ENCODE measurements around the gene C16orf74.

C16orf74 gene

DNA sequence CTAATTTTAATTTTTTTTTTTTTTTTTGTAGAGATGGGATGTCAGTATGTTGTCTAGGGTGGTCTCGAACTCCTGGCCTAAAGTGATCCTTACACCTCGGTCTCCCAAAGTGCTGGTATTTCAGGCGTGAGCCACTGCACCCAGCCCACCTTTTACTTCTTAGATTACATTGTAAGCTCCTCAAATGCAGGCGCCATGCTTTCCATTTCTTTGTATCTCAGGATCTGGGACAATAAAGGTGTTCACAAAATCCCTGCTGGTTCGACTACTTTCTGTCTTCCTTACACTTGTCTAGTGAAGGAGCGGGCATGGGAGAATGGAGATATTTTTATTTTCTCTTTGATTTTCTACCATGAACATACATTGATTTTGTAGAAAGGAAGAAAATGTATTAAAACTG lies 23.2 kb upstream of the C16orf74 start:
- no peak for DNase-seq

GRCh38 chr16:85773044-85773443 lies 22.1 kb upstream of the C16orf74 start:
- no peak for DNase-seq

GRCh38 chr16:85770741-85771140 lies 19.8 kb upstream of the C16orf74 start:
- no peak for DNase-seq

DNA sequence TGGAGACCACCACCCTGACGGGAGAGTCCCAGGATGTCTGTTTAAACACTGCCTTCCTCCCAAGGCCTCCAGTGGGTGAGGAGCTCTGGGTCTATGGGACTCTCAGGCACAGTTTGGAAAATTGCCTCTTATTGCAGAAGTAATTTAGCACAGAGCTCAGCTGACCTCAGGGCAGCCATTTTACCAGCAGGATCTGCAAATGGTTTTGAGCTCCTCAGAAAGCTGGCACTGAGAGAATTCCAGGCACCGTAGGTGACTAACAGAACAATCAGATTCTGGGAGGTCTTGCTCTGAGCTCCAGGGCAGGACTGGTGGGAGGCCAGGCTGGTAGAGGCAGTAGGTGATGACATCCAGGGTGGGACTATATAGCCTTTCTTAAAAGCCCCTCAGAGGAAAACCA lies 17.3 kb upstream of the C16orf74 start:
- DNase-seq: no peak

GRCh38 chr16:85767531-85767930 lies 16.6 kb upstream of the C16orf74 start:
- no peak for DNase-seq

GRCh38 chr16:85765767-85766166 lies 14.9 kb upstream of the C16orf74 start:
- DNase-seq: no peak

DNA sequence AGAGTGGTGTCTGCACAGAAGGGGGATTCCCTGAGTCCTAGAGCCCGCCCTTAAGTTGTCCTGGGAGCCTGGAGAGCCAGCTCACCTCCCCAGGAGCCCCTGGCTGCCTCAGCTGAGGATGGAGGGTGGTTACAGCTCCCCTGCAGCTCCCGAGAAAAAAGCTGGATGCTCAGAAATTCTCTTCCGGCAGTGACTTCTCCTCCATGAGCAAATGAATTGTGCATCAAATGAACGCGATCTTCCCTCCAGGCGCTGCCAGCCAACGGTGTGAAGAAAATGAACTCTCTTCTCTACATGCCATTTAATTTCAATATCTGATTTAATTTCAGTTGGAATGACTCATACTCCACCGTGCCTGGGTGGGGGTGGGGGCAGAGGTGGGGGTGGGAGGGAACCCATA lies 14.3 kb upstream of the C16orf74 start:
- DNase-seq: no peak

DNA sequence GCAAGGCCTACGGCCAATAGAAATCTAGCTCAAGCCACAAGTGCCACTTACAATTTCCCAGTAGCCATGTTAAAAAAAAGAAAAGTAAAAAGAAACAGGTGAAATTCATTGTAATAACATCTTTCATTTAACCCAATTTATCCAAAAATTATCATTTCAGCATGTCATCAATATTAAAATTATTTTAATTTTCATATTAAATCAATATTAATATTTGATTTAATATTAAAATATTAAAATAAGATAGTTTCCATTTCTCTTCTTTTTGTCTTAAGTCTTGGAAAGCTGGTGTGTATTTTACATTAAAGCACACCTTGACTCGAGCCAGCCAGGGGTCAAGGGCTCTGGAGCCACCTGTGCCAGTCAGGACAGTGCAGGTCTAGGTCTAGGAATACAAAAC lies 12.7 kb upstream of the C16orf74 start:
- DNase-seq: no peak

DNA sequence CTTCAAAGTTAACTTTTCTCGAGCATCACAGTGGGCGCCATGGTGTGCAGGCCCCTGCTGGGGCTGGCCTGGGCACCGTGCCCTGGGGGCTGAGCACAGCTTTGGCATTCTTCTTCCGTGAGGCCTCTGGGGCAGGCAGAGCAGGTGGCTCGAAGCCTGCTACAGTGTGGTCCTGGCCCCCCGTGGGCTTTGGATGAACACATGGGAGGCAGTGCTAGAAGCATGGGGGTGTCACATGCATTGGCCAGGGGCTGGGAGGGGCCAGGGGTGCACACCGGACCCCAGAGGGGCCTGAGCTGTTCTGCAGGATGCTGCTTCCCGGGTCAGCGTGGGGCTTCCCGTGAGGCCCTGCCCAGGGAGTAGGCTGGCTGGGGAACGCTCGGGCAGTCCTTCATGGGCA lies 12.1 kb upstream of the C16orf74 start:
- DNase-seq: no peak

- no peak for DNase-seq
Observed at GRCh38 chr16:85761861-85762260, 11.0 kb upstream of the C16orf74 start.

GRCh38 chr16:85759631-85760419 lies 8.9 kb upstream of the C16orf74 start:
- no peak for DNase-seq

DNA sequence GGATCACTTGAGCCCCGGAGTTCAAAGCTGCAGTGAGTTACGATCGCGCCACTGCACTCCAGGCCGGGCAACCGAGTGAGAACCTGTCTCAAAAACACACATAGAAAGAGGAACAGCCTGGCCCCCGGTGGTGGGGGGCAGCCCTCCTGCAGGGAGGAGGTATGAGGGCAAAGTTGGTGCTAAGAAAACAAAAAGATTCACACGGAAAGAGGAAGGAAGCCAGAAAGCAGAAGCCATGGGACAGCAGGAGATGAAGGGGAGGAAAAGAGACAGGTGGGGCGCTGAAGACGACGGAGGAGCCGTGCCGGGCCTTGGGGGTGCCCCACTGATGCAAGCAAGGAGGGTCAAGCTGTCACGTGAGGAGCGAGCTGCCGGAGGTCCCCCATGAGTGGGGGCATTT lies 8.2 kb upstream of the C16orf74 start:
- DNase-seq: no peak

DNA sequence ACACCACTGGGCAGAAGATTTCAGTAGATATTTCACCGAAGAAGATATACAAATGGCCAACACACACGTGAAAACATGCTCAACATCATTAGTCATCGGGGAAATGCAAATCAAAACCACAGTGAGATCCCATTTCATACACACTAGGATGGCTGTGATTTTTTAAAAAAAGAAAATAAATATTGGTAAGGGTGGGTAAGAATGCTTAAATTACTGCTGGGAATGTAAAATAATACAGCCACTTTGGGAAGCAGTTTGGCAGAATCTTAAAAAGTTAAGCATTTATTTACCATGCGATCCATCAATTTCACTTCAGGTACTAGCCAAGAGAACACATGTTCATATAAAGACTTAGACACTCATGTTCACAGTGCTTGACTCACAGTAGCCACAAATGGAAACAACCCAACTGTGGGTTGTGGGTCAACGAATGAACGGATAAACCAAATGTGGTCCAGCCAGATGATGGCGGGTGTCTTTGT lies 6.5 kb upstream of the C16orf74 start:
- no peak for DNase-seq

- no peak for DNase-seq
Observed at GRCh38 chr16:85755929-85756768, 5.3 kb upstream of the C16orf74 start.

- DNase-seq: no peak
Observed at GRCh38 chr16:85754413-85754812, 3.5 kb upstream of the C16orf74 start.

DNA sequence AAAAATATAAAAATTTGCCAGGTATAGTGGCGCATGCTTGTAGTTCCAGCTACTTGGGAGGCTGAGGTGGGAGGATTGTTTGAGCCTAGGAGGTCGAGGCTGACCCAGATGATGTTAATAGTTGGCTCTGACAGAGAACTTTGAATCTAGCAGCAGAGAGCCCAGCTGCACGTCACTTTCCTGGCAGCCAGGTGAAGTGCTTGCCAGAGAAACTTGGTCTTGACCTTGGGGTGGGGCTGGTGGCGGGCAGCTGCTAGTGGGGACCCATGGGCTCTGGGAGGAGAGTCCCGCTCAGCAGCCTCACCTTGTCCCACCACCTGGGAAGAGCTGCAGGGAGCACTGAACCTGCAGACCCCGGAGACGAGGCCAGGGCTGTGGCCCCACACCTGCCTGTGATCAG lies 3.1 kb upstream of the C16orf74 start:
- no peak for DNase-seq

DNA sequence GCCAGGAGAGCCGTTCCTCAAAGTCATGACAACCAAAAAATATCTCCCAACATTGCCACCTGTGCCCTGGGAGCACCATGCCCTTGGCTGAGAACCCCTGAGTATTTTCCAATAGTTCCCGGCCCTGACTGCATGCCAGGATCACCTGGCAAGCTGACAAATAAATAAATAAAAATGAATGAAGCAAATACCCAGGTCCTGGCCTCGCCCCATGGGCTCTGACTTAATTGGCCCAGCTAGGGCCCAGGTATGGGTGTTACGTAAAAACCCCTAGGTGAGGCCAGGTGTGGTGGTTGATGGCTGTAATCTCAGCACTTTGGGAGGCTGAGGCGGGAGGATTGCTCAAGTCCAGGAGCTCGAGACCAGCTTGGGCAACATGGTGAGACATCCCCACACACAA lies 2.7 kb upstream of the C16orf74 start:
- no peak for DNase-seq

DNA sequence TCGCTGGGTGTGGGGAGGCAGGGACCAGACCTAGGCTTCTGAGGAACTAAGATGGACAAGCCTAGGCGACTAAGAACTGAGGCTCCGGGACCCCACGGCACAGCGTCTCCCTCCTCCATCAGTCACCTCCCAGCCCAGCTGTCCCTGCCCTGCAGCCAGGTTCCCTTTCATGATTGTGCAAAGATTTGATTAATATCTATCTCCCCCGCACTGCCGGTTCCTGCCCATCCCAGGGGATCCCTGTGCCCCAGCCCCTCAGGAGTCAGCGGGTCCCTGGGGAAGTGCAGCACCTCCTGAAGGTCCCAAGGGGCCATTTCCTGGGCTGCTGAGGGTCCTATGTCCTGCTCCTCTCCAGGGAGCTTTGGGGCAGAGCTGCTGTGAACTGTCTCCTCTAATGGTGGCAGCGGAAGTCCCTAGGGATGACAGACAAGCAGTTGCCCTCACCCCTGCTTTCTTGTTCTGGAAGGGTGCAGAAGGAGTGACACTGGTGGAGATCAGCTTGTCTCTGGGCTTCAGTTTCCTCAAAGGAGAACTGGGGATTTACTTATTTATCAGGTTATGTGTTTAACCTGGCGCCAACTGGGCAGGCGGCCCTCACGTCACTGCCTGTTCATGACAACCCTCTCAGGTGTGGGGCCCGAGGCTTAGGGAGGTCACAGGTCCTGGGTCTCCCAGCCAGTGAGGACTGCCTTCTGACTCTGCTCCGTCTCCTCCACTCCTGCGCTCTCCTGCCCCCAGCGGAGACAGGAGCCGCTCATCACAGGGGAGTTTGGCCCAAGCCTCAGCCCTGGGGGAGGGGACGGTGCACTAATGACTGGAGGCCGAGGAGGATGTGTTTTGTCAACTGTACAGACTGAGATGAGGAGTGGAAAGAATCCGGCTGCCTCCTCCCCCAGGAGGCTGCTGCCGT lies 1.9 kb upstream of the C16orf74 start:
- no peak for DNase-seq

DNA sequence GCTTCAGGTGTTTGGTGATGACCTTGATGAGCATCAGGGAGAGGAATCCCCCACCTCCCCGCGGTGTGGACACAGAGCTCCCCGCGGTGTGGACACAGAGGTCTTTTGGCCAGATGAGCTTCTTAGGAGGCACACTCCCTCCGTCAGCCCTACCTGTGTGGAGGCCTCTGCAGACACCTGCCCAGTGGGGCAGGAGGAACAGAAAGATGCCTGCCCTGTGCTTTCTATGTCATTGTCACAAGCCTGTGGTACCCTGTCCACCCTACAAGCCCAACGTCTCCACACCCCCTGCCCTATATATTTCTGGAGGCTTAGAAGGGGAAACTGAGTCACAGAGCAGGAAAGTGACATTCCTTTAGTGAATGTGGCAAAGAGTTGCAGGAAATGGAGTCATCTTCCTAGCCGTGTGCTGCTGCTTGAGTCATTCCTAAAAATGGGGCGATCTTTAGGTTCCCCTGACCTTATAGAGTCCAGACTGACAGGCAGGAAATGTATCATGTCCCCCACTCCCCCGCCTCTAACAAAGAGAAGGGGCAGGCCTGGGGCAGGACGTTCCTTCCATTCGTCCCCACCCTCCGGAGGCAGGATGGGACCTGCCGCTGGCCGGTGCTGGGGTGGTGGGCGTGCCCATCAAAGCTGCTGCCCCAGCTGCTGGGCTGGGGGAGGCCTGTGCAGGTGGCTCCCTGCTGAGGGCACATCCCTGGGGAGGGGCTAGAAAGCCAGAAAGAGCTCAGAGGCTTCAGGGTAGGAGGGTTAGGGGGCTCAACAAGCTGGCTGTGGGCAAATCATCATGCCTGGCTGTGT lies 1.0 kb upstream of the C16orf74 start:
- DNase-seq: no peak

GRCh38 chr16:85750146-85750826 lies 610 bp downstream of the C16orf74 start:
- no peak for DNase-seq

DNA sequence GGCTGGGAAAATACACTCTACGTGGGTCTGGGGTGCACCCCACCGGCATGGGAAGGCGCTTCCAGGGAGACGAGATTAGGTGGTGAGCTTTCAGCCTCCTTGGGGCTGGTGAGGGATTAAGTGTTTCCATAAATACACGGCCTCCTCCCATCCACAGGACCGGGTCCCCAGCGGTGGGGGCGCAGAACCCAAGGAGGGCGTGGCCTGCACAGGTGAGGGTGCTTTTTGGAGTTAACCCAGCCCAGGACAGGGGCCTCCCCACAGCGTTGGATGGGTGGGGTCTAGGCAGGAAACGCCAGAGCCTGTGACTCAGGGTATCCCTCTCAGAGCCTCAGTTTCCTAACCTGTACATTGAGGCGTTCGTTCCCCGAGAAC lies 1.1 kb downstream of the C16orf74 start:
- no peak for DNase-seq

Data from effector CD4-positive, alpha-beta T cell (primary cell).